ENCODE data around the gene RCVRN.
A peak's percentile ranks its signal among the peaks of the same experiment; 100 is the strongest.

The RCVRN gene

DNA sequence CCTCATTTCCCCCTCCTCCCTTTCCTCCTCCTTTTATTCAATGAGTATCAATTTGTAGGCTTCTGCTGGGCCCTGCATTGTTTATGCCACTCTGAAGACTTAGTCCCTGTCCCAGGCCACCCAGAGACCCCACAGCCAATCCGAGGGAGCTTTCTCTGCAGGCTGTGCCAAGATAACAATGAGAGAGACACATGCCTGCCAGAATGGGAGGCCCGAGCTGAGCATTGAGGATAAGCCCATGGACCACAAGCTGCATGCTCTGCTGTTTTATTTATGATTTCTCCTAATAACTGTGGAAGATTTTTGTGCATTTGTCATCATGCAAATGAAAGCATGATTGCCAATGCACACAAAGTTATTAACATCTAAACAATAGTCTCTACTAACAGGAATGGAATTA lies 3.0 kb downstream of the RCVRN start:
- DNase-seq (ENCODE audit: low read depth, low spot score): no peak
- no peak overlapping the region for H3K4me3 ChIP-seq (ENCODE audit: low read length)

DNA sequence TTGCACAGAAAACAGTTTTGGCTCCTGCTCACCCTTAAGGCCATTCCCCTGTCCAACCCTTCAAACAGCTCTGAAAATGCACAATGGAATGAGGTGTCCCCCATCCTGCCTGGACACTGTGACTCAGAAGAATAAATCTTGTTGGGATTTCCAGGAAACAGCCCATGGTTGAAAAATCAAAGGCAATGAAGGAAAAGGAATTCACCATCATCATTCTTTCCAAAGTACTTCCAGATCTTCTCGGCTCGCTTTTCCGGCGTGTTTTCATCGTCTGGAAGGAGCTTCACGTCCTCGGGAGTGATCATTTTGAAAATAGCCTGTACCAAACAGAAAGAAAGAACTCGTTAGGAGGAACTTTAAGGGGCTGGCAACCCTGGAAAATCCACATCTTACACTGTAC lies 4.3 kb downstream of the RCVRN start:
- no peak overlapping the region for H3K4me3 ChIP-seq (ENCODE audit: low read length)
- DNase-seq (ENCODE audit: low read depth, low spot score): no peak

GRCh38 chr17:9900044-9900594 lies 5.0 kb downstream of the RCVRN start:
- no peak overlapping the region for H3K4me3 ChIP-seq (ENCODE audit: low read length)
- no peak for DNase-seq (ENCODE audit: low read depth, low spot score)

DNA sequence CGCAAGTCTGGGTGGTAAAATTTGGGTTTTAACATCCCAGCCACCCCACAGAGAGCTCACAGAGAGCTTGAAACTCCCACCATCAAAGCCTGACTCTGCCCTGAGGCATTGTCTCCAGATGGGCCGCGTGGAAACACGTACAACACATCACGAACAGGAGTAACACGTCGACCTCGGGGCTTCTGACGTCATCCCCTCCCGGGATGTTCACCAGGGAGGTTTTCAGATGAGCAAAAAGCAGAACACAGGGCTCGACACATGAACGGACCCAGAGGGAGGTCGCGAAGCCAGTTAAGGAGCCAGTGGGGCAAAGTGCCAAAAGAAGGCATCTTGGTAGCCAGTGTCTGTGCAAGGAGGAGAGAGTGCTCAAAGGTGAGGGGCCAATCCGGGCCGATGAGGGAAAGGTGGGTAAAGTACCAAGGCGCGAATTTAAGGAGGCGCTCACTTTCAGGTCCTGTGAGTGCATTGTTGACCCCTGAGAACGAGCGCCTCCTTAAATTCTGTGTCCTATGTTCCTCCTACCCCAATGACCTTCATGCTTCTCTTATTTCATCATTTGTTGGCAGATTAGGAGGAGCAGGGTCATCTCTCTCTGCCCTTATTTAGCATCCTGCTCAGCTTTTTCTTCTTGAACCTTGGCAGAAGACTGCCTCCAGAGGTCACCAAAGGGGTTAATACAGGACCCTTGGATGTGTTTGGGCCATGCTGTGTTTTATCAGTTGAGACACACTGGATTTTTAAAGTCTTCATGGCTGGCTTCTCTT lies 5.6 kb downstream of the RCVRN start:
- H3K4me3 ChIP-seq (ENCODE audit: low read length): no peak overlapping the region
- no peak for DNase-seq (ENCODE audit: low read depth, low spot score)

GRCh38 chr17:9898812-9899211 lies 6.3 kb downstream of the RCVRN start:
- DNase-seq (ENCODE audit: low read depth, low spot score): no peak
- H3K4me3 ChIP-seq (ENCODE audit: low read length): no peak overlapping the region

- no peak for DNase-seq (ENCODE audit: low read depth, low spot score)
- H3K4me3 ChIP-seq (ENCODE audit: low read length): no peak overlapping the region
Observed at GRCh38 chr17:9897372-9897968, 7.6 kb downstream of the RCVRN start.

DNA sequence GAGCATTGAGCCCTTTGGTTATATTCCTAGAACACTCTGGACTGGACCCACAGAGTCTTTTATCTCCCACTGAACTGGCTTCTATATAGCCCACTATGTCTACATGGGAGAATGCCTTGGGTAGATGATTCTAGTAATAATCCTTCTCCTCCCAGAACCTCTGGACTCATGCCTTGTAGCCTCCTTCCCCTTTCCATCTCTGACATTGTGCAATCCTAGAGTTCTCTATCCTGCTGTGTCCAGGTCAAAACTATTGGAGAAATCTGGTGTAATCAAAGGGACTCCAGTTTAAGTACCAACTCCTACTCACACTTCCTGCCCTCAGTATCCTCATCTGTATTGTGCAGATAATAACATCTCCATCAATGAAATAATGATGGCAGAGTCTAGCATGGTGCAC lies 9.1 kb downstream of the RCVRN start:
- no peak for DNase-seq (ENCODE audit: low read depth, low spot score)

DNA sequence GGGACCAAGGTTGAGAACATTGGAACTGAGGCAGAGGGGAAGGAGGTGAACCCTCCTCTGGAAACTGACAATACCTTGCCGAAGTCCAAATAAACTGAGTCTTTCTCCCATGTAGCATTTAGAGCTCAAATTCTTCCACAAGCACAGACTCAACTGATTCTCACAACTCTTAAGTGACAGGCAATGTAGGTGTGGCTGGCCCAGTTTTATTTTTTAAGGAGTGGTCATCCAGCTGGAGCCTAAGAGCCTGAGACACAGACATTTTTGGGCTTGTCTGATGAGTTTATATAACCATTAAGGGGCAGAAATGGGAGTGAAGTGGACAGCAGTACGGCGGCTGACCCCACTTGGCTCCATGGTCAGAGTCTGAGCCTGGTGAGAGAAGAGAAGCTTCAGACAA lies 10.8 kb downstream of the RCVRN start:
- no peak for DNase-seq (ENCODE audit: low read depth, low spot score)
- no peak overlapping the region for H3K4me3 ChIP-seq (ENCODE audit: low read length)

More for the DNA sequence above, 9.1 kb downstream of the RCVRN start:
- H3K4me3 ChIP-seq (ENCODE audit: low read length): no peak overlapping the region

DNA sequence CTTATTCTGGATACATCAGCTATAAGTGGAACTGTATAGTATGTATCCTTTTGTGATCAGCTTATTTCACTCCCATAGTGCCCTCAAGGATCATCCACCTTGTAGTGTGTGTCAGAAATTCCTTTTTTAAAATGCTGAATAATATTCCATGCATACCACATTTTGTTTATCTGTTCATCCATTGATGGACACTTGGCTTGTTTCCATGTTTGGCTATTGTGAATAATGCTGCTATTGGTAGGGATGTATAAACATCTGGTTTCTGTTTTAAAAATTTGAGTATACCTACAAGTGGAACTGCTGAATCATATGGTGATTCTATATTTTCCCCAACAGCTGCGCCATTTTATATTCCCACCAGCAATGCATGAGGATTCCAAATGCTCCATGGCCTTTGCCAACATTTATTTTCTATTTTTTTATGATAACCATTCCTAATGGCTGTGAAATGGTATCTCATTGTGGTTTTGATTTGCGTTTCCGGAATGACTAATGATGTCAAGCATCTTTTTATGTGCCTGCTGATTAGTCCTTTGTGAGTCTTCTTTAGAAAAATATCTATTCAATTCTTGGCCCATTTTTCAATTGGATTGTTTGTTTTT lies 11.6 kb downstream of the RCVRN start:
- H3K4me3 ChIP-seq (ENCODE audit: low read length): no peak overlapping the region
- no peak for DNase-seq (ENCODE audit: low read depth, low spot score)

GRCh38 chr17:9890124-9890523 lies 14.9 kb downstream of the RCVRN start:
- peak; percentile 67 for DNase-seq (ENCODE audit: low read depth, low spot score)
- no peak overlapping the region for H3K4me3 ChIP-seq (ENCODE audit: low read length)

DNA sequence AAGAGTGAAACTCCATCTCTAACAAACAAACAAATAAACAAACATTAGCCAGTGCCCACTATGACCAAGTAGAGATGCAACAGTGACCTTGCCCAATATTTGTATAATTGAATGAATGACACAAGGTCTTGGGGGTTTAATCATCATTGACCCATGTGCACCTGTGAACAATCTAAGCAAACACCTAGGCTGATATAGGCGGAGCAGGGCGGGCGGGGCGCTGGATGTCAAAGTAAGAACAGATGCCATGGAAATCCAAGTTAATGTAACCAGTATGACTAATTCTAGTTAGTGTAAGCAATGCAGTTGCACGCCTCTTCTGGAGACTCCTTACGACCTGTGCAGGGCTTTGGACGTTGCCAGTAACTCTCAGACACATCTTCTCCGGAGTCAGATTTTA lies 17.6 kb downstream of the RCVRN start:
- H3K4me3 ChIP-seq (ENCODE audit: low read length): no peak overlapping the region
- no peak for DNase-seq (ENCODE audit: low read depth, low spot score)

- DNase-seq (ENCODE audit: low read depth, low spot score): no peak
- no peak overlapping the region for H3K4me3 ChIP-seq (ENCODE audit: low read length)
Observed at GRCh38 chr17:9886141-9886930, 18.7 kb downstream of the RCVRN start.

DNA sequence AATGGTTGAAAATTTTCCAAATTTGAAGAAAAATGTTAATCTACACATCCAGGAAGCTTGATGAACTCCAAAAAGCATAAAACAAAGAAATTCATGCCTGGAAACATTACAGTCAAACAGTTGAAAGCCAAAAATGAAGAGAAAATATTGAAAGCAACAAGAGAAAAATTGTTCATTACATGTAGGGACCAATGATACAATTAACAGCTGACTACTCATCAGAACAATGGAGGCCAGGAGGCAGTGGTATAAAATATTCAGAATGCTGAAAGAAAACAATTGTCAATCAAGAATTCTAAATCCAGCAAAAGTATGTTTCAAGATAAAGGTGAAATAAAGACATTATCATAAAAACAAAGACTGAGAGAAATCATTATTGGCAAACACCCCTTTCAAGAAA lies 21.6 kb downstream of the RCVRN start:
- DNase-seq (ENCODE audit: low read depth, low spot score): no peak
- no peak overlapping the region for H3K4me3 ChIP-seq (ENCODE audit: low read length)

GRCh38 chr17:9880582-9880999 lies 24.5 kb downstream of the RCVRN start:
- DNase-seq (ENCODE audit: low read depth, low spot score): no peak
- no peak overlapping the region for H3K4me3 ChIP-seq (ENCODE audit: low read length)

- no peak overlapping the region for H3K4me3 ChIP-seq (ENCODE audit: low read length)
- no peak for DNase-seq (ENCODE audit: low read depth, low spot score)
Observed at GRCh38 chr17:9878786-9879525, 26.1 kb downstream of the RCVRN start.

- no peak for DNase-seq (ENCODE audit: low read depth, low spot score)
- no peak overlapping the region for H3K4me3 ChIP-seq (ENCODE audit: low read length)
Observed at GRCh38 chr17:9878356-9878755, 26.7 kb downstream of the RCVRN start.

DNA sequence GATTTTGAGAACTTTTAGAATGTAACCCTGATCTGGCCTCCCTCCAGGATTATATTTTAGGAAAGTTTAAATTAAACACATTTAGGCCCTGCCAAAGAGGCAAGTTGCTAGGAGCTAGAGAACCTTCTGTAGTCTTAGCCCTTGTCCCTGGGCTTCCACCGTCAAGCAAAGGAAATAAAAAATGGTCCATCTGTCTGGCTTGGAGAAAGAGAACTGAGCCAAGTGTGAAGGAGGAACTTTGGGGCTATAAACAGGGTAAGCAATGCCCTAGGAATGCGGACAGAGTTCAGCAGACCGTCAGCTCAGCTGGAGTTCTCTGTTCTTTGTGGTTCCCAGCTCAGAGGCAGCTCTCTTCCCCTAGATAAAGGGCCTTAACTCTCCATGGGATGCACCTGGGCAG lies 29.6 kb downstream of the RCVRN start:
- no peak overlapping the region for H3K4me3 ChIP-seq (ENCODE audit: low read length)
- no peak for DNase-seq (ENCODE audit: low read depth, low spot score)

DNA sequence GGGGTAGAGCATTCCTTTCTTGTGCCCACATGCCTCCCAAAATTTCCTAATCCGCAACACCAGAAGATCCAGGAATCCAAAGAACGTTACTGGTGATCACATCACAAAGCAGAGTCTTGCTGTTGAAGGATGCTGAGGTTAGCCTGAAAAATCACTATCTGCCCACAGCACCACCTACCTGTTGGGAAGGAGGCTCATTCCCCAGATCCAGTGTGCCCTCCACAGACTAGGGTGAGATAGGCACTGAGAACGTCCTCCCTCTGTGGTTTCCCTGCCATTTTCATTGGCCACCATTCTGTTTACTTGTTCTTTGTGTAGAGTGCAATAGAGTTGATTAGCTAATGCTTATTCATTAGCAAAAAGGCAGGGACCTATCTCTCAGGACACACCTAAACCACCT lies 30.3 kb downstream of the RCVRN start:
- DNase-seq (ENCODE audit: low read depth, low spot score): no peak
- H3K4me3 ChIP-seq (ENCODE audit: low read length): no peak overlapping the region

DNA sequence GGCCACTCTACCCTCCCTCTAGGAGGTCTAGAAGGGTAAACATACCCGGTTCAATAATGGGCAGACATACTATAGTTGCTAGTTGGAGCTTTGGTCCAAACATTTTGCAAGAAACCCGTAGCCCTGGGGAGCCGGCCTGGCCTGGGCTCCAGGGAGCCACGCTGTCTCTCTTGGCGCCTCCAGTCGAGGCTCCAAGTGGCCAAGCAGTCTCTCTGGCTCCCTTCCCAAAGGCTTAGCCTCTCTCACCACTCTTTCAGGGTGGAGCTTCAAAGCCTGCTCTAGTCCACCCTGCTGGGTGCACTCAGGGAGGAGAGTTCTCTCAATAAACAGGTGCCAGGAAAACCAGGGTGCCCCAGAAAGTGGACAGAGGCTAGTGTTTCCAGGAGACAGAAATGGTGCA lies 32.2 kb downstream of the RCVRN start:
- no peak overlapping the region for H3K4me3 ChIP-seq (ENCODE audit: low read length)

More for the DNA sequence above, 32.2 kb downstream of the RCVRN start:
- no peak for DNase-seq (ENCODE audit: low read depth, low spot score)

Measured in Jurkat, Clone E6-1 (cell line).